ENCODE data around the gene PHACTR3. TPM values are rescaled to one million over a fixed set of nuclear protein-coding genes. Genes with fewer than 3 reads are reported as not detected.

PHACTR3 gene
- total and polyA plus RNA-seq, 2 donors (not counting 1 experiment from before 2014, with no cell fraction given) = not detected

DNA sequence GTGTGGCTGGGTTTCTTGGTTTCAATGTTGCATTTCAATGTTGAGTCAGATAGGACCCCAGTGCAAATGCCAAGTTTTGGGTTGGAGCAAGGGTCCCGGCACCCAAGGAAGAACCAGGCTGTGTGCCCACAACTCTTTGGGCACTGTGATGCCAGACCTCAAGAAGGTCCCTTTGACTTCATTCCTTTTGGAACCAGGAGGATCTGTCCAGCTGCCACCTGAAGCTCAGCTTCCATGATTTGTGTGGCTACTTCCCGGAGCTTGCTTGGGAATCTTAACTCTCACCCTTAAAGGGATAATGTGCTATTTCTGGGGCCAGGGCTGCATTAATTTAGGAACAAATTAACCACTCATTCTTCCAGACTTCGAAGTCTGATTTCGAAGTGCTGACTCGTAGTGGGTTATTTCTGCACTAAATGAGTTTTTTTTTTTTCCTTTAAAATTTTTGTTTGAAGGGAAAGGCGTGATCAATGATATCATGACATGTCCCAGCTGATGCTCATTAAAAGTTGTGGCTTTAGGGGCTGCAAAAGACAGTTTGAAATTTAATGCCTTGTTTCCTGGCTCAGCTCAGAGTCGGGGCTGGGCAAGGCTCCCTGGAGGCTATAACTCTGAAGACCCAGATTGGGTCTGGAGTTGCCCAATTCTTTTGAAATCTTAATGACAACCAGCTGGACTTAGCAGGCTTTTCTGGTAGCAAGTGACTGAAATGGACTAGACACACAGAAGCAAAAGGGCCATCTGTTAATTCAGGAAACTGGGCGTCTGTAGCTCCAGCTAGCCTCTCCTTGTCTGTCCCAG lies 24.0 kb upstream of the PHACTR3 start:
- no peaks in the 10 kb centered on the region for H3K4me1 ChIP-seq (ENCODE audit: control insufficient read depth, extremely low read depth, insufficient read depth, low read length)
- H3K36me3 ChIP-seq (ENCODE audit: control insufficient read depth, insufficient read depth, low read length) = no peaks in the 10 kb centered on the region
- H3K79me2 ChIP-seq (ENCODE audit: control insufficient read depth, insufficient read depth, low read length) = no peaks in the 10 kb centered on the region
- no peak overlapping the region for H3K27ac ChIP-seq (ENCODE audit: insufficient read depth, low read length)
- no peak overlapping the region for H2AFZ ChIP-seq (ENCODE audit: low read length)
- TF ChIP-seq, protein P1, sequence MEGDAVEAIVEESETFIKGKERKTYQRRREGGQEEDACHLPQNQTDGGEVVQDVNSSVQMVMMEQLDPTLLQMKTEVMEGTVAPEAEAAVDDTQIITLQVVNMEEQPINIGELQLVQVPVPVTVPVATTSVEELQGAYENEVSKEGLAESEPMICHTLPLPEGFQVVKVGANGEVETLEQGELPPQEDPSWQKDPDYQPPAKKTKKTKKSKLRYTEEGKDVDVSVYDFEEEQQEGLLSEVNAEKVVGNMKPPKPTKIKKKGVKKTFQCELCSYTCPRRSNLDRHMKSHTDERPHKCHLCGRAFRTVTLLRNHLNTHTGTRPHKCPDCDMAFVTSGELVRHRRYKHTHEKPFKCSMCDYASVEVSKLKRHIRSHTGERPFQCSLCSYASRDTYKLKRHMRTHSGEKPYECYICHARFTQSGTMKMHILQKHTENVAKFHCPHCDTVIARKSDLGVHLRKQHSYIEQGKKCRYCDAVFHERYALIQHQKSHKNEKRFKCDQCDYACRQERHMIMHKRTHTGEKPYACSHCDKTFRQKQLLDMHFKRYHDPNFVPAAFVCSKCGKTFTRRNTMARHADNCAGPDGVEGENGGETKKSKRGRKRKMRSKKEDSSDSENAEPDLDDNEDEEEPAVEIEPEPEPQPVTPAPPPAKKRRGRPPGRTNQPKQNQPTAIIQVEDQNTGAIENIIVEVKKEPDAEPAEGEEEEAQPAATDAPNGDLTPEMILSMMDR (conservative IDR thresholded peaks at IDR 0.05 in 1 of 2, IDR thresholded peaks at IDR 0.05 in 1 of 2; ENCODE audit: low read depth in 1 of 2, low read length in 2 of 2) = no peak
- TF ChIP-seq EZH2 (IDR thresholded peaks at IDR 0.05; ENCODE audit: low read length, missing control alignments) = no peak
- H4K20me1 ChIP-seq (ENCODE audit: control insufficient read depth, extremely low read depth, insufficient read depth, low read length) = no peaks in the 10 kb centered on the region
- H3K27me3 ChIP-seq (ENCODE audit: control insufficient read depth, insufficient read depth, low read length) = no peaks in the 10 kb centered on the region
- H3K9me3 ChIP-seq (ENCODE audit: control insufficient read depth, insufficient read depth, low read depth, low read length) = no peaks in the 10 kb centered on the region
- no peak for DNase-seq (ENCODE audit: low read depth in 2 of 2)
- no peak overlapping the region for H3K4me3 ChIP-seq (replicated peaks in 1 of 4; ENCODE audit: control extremely low read depth in 1 of 4, insufficient read depth in 1 of 4, low read depth in 3 of 4, low read length in 4 of 4)
- H3K9ac ChIP-seq (ENCODE audit: insufficient read depth, low read length) = no peak overlapping the region
- no peak overlapping the region for H3K4me2 ChIP-seq (ENCODE audit: extremely low read depth, insufficient read depth, low read length)

DNA sequence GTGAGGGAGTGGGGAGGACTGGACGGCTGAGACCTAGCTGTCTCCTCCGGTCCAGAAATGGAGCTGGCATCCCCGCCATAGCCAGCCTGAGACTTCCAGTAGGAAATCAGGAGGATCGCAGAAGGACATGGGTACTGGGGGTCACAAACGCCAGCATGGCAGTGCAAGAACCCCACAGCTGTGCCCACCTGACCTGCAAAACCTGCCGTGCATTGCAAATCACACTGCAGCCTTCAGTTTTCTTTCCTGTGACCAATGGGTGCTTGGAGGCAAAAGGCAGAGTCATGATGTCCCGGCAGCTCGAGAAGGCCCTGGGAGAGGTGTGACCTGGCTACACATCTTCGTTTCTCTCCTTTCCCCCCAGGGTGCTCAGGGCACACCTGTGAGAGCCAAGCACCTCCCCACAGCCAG lies 23.3 kb upstream of the PHACTR3 start:
- Histone ChIP-seq H3K4me3 (replicated peaks in 1 of 4; ENCODE audit: control extremely low read depth in 1 of 4, insufficient read depth in 1 of 4, low read depth in 3 of 4, low read length in 4 of 4) (no peak overlapping the region), H3K9me3 (ENCODE audit: control insufficient read depth, insufficient read depth, low read depth, low read length) (no peaks in the 10 kb centered on the region), H4K20me1 (ENCODE audit: control insufficient read depth, extremely low read depth, insufficient read depth, low read length) (no peaks in the 10 kb centered on the region), H3K27me3 (ENCODE audit: control insufficient read depth, insufficient read depth, low read length) (no peaks in the 10 kb centered on the region), H3K4me2 (ENCODE audit: extremely low read depth, insufficient read depth, low read length) (no peak overlapping the region), H3K79me2 (ENCODE audit: control insufficient read depth, insufficient read depth, low read length) (no peaks in the 10 kb centered on the region), H3K36me3 (ENCODE audit: control insufficient read depth, insufficient read depth, low read length) (no peaks in the 10 kb centered on the region), H3K27ac (ENCODE audit: insufficient read depth, low read length) (no peak overlapping the region), H3K9ac (ENCODE audit: insufficient read depth, low read length) (no peak overlapping the region), H3K4me1 (ENCODE audit: control insufficient read depth, extremely low read depth, insufficient read depth, low read length) (no peaks in the 10 kb centered on the region), H2AFZ (ENCODE audit: low read length) (no peak overlapping the region)
- TF ChIP-seq, protein P1 (conservative IDR thresholded peaks at IDR 0.05 in 1 of 2, IDR thresholded peaks at IDR 0.05 in 1 of 2; ENCODE audit: low read depth in 1 of 2, low read length in 2 of 2) = no peak
- DNase-seq (ENCODE audit: low read depth in 2 of 2) = no peak

DNA sequence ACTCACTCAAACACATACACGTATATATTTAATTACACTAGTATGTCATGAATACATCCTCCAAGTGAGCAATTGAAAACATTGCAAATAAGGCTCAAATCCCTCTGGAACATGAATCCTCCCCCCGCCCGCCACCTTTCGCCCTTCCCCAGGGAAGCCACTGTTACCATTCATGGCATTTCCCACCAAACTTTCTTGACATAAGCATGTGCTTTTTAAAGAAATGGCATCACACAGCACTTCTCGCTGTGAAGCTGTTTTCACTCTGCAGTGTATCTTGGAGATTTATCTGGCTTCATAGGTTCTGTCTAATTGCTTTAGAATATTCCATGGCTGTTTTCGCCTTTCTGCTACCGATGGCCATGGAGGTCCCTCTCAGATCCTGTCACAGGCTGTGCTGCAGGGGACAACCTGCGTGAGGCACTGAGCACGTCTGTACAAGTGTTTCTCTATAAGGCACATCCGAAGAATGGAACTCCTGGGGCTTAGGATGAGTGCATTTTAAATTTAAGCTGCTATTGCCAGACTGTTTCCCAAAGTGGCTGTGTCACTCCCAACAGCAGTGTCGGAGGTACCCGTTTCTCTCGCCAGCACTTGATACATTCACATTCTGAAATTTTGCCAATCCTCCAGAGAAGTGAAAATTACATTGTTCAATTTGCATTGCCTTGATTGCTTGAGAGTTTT lies 22.2 kb upstream of the PHACTR3 start:
- no peaks in the 10 kb centered on the region for H3K4me1 ChIP-seq (ENCODE audit: control insufficient read depth, extremely low read depth, insufficient read depth, low read length)
- no peak overlapping the region for H3K4me3 ChIP-seq (replicated peaks in 1 of 4; ENCODE audit: control extremely low read depth in 1 of 4, insufficient read depth in 1 of 4, low read depth in 3 of 4, low read length in 4 of 4)
- H3K4me2 ChIP-seq (ENCODE audit: extremely low read depth, insufficient read depth, low read length) = no peak overlapping the region
- H2AFZ ChIP-seq (ENCODE audit: low read length) = no peak overlapping the region
- H4K20me1 ChIP-seq (ENCODE audit: control insufficient read depth, extremely low read depth, insufficient read depth, low read length) = no peaks in the 10 kb centered on the region
- TF ChIP-seq, protein P1 (conservative IDR thresholded peaks at IDR 0.05 in 1 of 2, IDR thresholded peaks at IDR 0.05 in 1 of 2; ENCODE audit: low read depth in 1 of 2, low read length in 2 of 2) = no peak
- TF ChIP-seq EZH2 (IDR thresholded peaks at IDR 0.05; ENCODE audit: low read length, missing control alignments) = no peak
- no peak overlapping the region for H3K9ac ChIP-seq (ENCODE audit: insufficient read depth, low read length)
- DNase-seq (ENCODE audit: low read depth in 2 of 2) = no peak
- no peaks in the 10 kb centered on the region for H3K9me3 ChIP-seq (ENCODE audit: control insufficient read depth, insufficient read depth, low read depth, low read length)
- no peak overlapping the region for H3K27ac ChIP-seq (ENCODE audit: insufficient read depth, low read length)
- no peaks in the 10 kb centered on the region for H3K79me2 ChIP-seq (ENCODE audit: control insufficient read depth, insufficient read depth, low read length)
- no peaks in the 10 kb centered on the region for H3K36me3 ChIP-seq (ENCODE audit: control insufficient read depth, insufficient read depth, low read length)
- no peaks in the 10 kb centered on the region for H3K27me3 ChIP-seq (ENCODE audit: control insufficient read depth, insufficient read depth, low read length)
